IMR-90 (cell line): ENCODE measurements around the gene CXCR6. TPM values are rescaled to one million over a fixed set of nuclear protein-coding genes. Genes with fewer than 3 reads are reported as not detected.

Experiments used
- ATAC-seq: fragments of 200-7000 bp; cut with Tn5 transposase; 2 replicates; pipeline ENCODE4 v1.9.1; 2020; ENCODE audit warnings: low read depth, mild to moderate bottlenecking, moderate library complexity
- BruUV-seq: library from RNA; stranded (reverse); fragments of 400-500 nt; replicated peaks from 2 replicates; lab custom pipeline; 2021; lab: Mats Ljungman, UMichigan
- CTCF ChIA-PET: fragments of 300-600 bp; formaldehyde crosslinking; extraction: SDS; loops from one replicate; lab custom pipeline; 2021; ENCODE audit warnings: antibody characterized with exemption; lab: Yijun Ruan, JAX
- POLR2A ChIA-PET: fragments of 300-600 bp; sonication (Branson Sonifier 250); formaldehyde crosslinking; loops from one replicate; lab custom pipeline; 2022; ENCODE audit warnings: antibody characterized with exemption; ENCODE audit not compliant: unreplicated experiment; lab: Charles Lee
- DNase-seq: peaks from one replicate; pipeline ENCODE4 v3.0.0; 2013
- H2AFZ ChIP-seq: replicated peaks from 2 replicates; pipeline ENCODE3; 2013; ENCODE audit warnings: low read length, mild to moderate bottlenecking; ENCODE audit not compliant: poor library complexity
- H2AK5ac ChIP-seq: 2 replicates; pipeline ENCODE4 v1.6.1; 2013; ENCODE audit warnings: low read depth, low read length, inconsistent platforms
- H2AK9ac ChIP-seq: replicated peaks from 2 replicates; pipeline ENCODE3; 2013; ENCODE audit warnings: mild to moderate bottlenecking, low read depth, low read length, moderate library complexity; ENCODE audit not compliant: poor library complexity
- H2BK120ac ChIP-seq: 2 replicates; pipeline ENCODE4 v1.6.1; 2013; ENCODE audit warnings: low read depth, low read length, inconsistent platforms
- H2BK15ac ChIP-seq: 3 replicates; pipeline ENCODE4 v1.6.1; 2013; ENCODE audit warnings: low read depth, low read length, inconsistent platforms
- H2BK20ac ChIP-seq: 2 replicates; pipeline ENCODE4 v1.6.1; 2013; ENCODE audit warnings: low read depth, mild to moderate bottlenecking, inconsistent platforms, low read length, moderate library complexity
- H2BK5ac ChIP-seq: 2 replicates; pipeline ENCODE4 v1.6.1; 2013; ENCODE audit warnings: mild to moderate bottlenecking, low read depth, low read length, inconsistent platforms; ENCODE audit not compliant: poor library complexity, severe bottlenecking
- H3K14ac ChIP-seq: replicated peaks from 2 replicates; pipeline ENCODE4 v1.6.1; 2013; ENCODE audit warnings: low read depth, low read length, inconsistent platforms
- H3K18ac ChIP-seq: 2 replicates; pipeline ENCODE4 v1.6.1; 2013; ENCODE audit warnings: low read depth, low read length, control low read depth
- H3K23ac ChIP-seq: 2 replicates; pipeline ENCODE4 v1.6.1; 2013; ENCODE audit warnings: low read depth, low read length, inconsistent platforms
- H3K27ac ChIP-seq: 2 replicates; pipeline ENCODE4 v1.5.1; 2013; ENCODE audit warnings: mild to moderate bottlenecking, control low read depth, low read length; ENCODE audit not compliant: insufficient read depth
- H3K27me3 ChIP-seq: 2 replicates; pipeline ENCODE4 v1.6.1; 2013; ENCODE audit warnings: low read length; ENCODE audit not compliant: control insufficient read depth, insufficient read depth
- H3K36me3 ChIP-seq: 2 replicates; pipeline ENCODE4 v1.6.1; 2013; ENCODE audit warnings: low read length, mixed read lengths; ENCODE audit not compliant: control insufficient read depth, insufficient read depth
- H3K4ac ChIP-seq: 2 replicates; pipeline ENCODE4 v1.6.1; 2013; ENCODE audit warnings: low read depth, low read length, inconsistent platforms
- H3K4me1 ChIP-seq: 2 replicates; pipeline ENCODE4 v1.6.1; 2013; ENCODE audit warnings: low read length, mixed read lengths; ENCODE audit not compliant: control insufficient read depth, insufficient read depth
- H3K4me2 ChIP-seq: 2 replicates; pipeline ENCODE4 v1.6.1; 2013; ENCODE audit warnings: low read depth, mild to moderate bottlenecking, control low read depth, low read length, moderate library complexity
- H3K4me3 ChIP-seq: 2 replicates; pipeline ENCODE4 v1.5.1; 2013; ENCODE audit warnings: low read depth, mild to moderate bottlenecking, control low read depth, low read length, moderate library complexity; ENCODE audit not compliant: insufficient read depth
- H3K56ac ChIP-seq: 2 replicates; pipeline ENCODE4 v1.6.1; 2013; ENCODE audit warnings: low read length, inconsistent platforms; ENCODE audit not compliant: insufficient read depth; ENCODE audit errors: extremely low read depth
- H3K79me1 ChIP-seq, 2 experiments: 2 replicates each; pipeline ENCODE4 v1.6.1; 2013; ENCODE audit warnings: low read length in 2 of 2, inconsistent platforms in 1 of 2, low read depth in 1 of 2
- H3K9ac ChIP-seq: 2 replicates; pipeline ENCODE4 v1.6.1; 2013; ENCODE audit warnings: low read depth, low read length, control low read depth
- H3K9me1 ChIP-seq: 2 replicates; pipeline ENCODE4 v1.6.1; 2013; ENCODE audit warnings: low read length, inconsistent platforms; ENCODE audit not compliant: insufficient read depth
- H3K9me3 ChIP-seq: 2 replicates; pipeline ENCODE4 v1.6.1; 2013; ENCODE audit warnings: low read length; ENCODE audit not compliant: control insufficient read depth, insufficient read depth
- H4K20me1 ChIP-seq: 2 replicates; pipeline ENCODE4 v1.6.1; 2013; ENCODE audit warnings: low read length, inconsistent platforms; ENCODE audit not compliant: insufficient read depth
- H4K5ac ChIP-seq: 2 replicates; pipeline ENCODE4 v1.6.1; 2013; ENCODE audit warnings: mild to moderate bottlenecking, low read depth, low read length, control low read depth
- H4K8ac ChIP-seq, 2 experiments: 2 replicates each; pipeline ENCODE4 v1.6.1; 2013; ENCODE audit warnings: low read depth in 2 of 2, low read length in 2 of 2, control low read depth in 1 of 2, inconsistent platforms in 1 of 2
- H4K91ac ChIP-seq: 2 replicates; pipeline ENCODE4 v1.6.1; 2013; ENCODE audit warnings: low read depth, low read length, inconsistent platforms; ENCODE audit not compliant: insufficient read depth
- BHLHE40 ChIP-seq: fragments of 150-350 bp; IDR thresholded peaks from 2 replicates; pipeline ENCODE4 v1.6.1; 2016; ENCODE audit warnings: mild to moderate bottlenecking, low read depth, low read length
- CEBPB ChIP-seq: IDR thresholded peaks from 2 replicates; pipeline ENCODE4 v1.6.1; 2012; ENCODE audit warnings: low read depth, low read length, improper control_type of control experiment
- CHD1 ChIP-seq: IDR thresholded peaks from 2 replicates; pipeline ENCODE4 v1.6.1; 2012; ENCODE audit warnings: low read depth, low read length, improper control_type of control experiment
- CTCF ChIP-seq: conservative IDR thresholded peaks from 2 replicates; pipeline ENCODE4 v1.5.1; 2012; ENCODE audit warnings: mild to moderate bottlenecking, low read depth, low read length, improper control_type of control experiment
- ELK1 ChIP-seq: fragments of 150-350 bp; IDR thresholded peaks from 2 replicates; pipeline ENCODE4 v1.6.1; 2016; ENCODE audit warnings: low read depth, mild to moderate bottlenecking, low read length, moderate library complexity, borderline replicate concordance
- FOS ChIP-seq: fragments of 150-350 bp; IDR thresholded peaks from 2 replicates; pipeline ENCODE4 v1.6.1; 2016; ENCODE audit warnings: low read depth, low read length
- MAFK ChIP-seq: IDR thresholded peaks from 2 replicates; pipeline ENCODE4 v1.6.1; 2012; ENCODE audit warnings: low read depth, low read length, improper control_type of control experiment
- MAZ ChIP-seq: IDR thresholded peaks from 2 replicates; pipeline ENCODE4 v1.6.1; 2012; ENCODE audit warnings: low read depth, mild to moderate bottlenecking, low read length, improper control_type of control experiment, moderate library complexity, borderline replicate concordance
- MXI1 ChIP-seq: IDR thresholded peaks from 2 replicates; pipeline ENCODE4 v1.6.1; 2012; ENCODE audit warnings: low read depth, mild to moderate bottlenecking, low read length, moderate library complexity, borderline replicate concordance
- NFE2L2 ChIP-seq: fragments of 150-350 bp; IDR thresholded peaks from 2 replicates; pipeline ENCODE4 v1.6.1; 2016; ENCODE audit warnings: low read depth, mild to moderate bottlenecking, low read length
- POLR2A ChIP-seq: IDR thresholded peaks from 2 replicates; pipeline ENCODE4 v1.6.1; 2012; ENCODE audit warnings: mild to moderate bottlenecking, low read depth, low read length
- RAD21 ChIP-seq: IDR thresholded peaks from 2 replicates; pipeline ENCODE4 v1.6.1; 2012; ENCODE audit warnings: low read length, improper control_type of control experiment
- RCOR1 ChIP-seq: IDR thresholded peaks from 2 replicates; pipeline ENCODE4 v1.6.1; 2012; ENCODE audit warnings: mild to moderate bottlenecking, low read length, improper control_type of control experiment; ENCODE audit not compliant: insufficient replicate concordance
- RFX5 ChIP-seq: IDR thresholded peaks from 2 replicates; pipeline ENCODE4 v1.8.0; 2012; ENCODE audit warnings: low read depth, mild to moderate bottlenecking, low read length, moderate library complexity
- SMC3 ChIP-seq: fragments of 150-350 bp; IDR thresholded peaks from 2 replicates; pipeline ENCODE4 v1.6.1; 2016; ENCODE audit warnings: low read depth, mild to moderate bottlenecking, antibody characterized with exemption, low read length, moderate library complexity
- USF2 ChIP-seq: fragments of 150-350 bp; IDR thresholded peaks from 2 replicates; pipeline ENCODE4 v1.6.1; 2017; ENCODE audit warnings: mild to moderate bottlenecking, antibody characterized with exemption, low read length, low read depth
- WGBS, 2 experiments: methylation state at CpG; one replicate each; pipeline versions ENCODE4 v1.1.5 to v1.1.7; 2013; ENCODE audit warnings: missing lambda C conversion rate in 2 of 2; ENCODE audit not compliant: insufficient read length in 1 of 2; ENCODE audit errors: extremely low coverage in 2 of 2; 5-methylcytosine and 5-hydroxymethylcytosine counted together
- dilution Hi-C: fragments of 300-500 bp; cut with HindIII; formaldehyde crosslinking; loops from one replicate; pipeline ENCODE4 v1.14.3; 2018; ENCODE audit warnings: low sequenced_read_pairs; ENCODE audit not compliant: unreplicated experiment
- in situ Hi-C: fragments of 300-500 bp; cut with MboI; formaldehyde crosslinking; loops from 3 replicates; pipeline ENCODE4 v1.14.3; 2019; ENCODE audit warnings: low sequenced_read_pairs, inconsistent platforms, mixed read lengths
- intact Hi-C: fragments of 100-400 bp; cut with micrococcal nuclease; formaldehyde crosslinking; loops from 2 replicates; pipeline ENCODE4 v1.10.0; 2022
- polyA plus RNA-seq, 3 experiments: library from polyadenylated mRNA; depleted of rRNA; stranded (reverse); fragments of >200 nt; gene quantifications; 2 replicates each; pipeline ENCODE4 v1.2.3, GENCODE V29; 2012; ENCODE audit warnings: low replicate concordance in 1 of 3
- total RNA-seq: library from RNA; depleted of rRNA; stranded (reverse); fragments of >200 nt; gene quantifications from 2 replicates; pipeline ENCODE4 v1.2.3, GENCODE V29; 2012

Gene CXCR6
- total and polyA plus RNA-seq, 2 of the 4 experiments (the other 2 are of a cell fraction): not detected

- intact Hi-C loops: no loop called here
- TF ChIP-seq USF2 (no peak), BHLHE40 (no peak), FOS (no peak), POLR2A (no peak), NFE2L2 (no peak), RCOR1 (no peak), SMC3 (no peak), CTCF (no peak), MXI1 (no peak), RFX5 (no peak), ELK1 (no peak), MAFK (no peak), CEBPB (no peak), RAD21 (no peak), MAZ (no peak), CHD1 (no peak)
- no peak overlapping the region for H3K9ac ChIP-seq
- no peak overlapping the region for H2BK5ac ChIP-seq
- DNase-seq: no peak
- H3K36me3 ChIP-seq: peaks cover 65% of the 10 kb centered on the region
- no peak overlapping the region for H2AK9ac ChIP-seq
- H2BK20ac ChIP-seq: no peak overlapping the region
- ChIA-PET POLR2A (no interaction called here), CTCF (no interaction called here)
- no peak overlapping the region for H4K5ac ChIP-seq
- H2BK120ac ChIP-seq: no peak overlapping the region
- H4K20me1 ChIP-seq: no peaks in the 10 kb centered on the region
- no CpG with 5 or more reads among the region's 2 CpGs for WGBS, 2 experiments
- no peak overlapping the region for H3K14ac ChIP-seq
- no peaks in the 10 kb centered on the region for H3K9me3 ChIP-seq
- dilution Hi-C loops: no loop called here
- no TSS peak for BruUV-seq
- H2AFZ ChIP-seq: no peak overlapping the region
- H3K18ac ChIP-seq: no peak overlapping the region
- no peak overlapping the region for H3K23ac ChIP-seq
- H3K56ac ChIP-seq: no peak overlapping the region
- H3K4ac ChIP-seq: no peak overlapping the region
- in situ Hi-C loops: no loop called here
- no peaks in the 10 kb centered on the region for H3K79me1 ChIP-seq
- H4K8ac ChIP-seq: no peak overlapping the region
- H3K4me2 ChIP-seq: no peak overlapping the region
- H3K4me1 ChIP-seq: no peaks in the 10 kb centered on the region
- H3K9me1 ChIP-seq: peaks cover 7% of the 10 kb centered on the region; the same call in 1 of the 2 replicates
- no peak overlapping the region for H3K4me3 ChIP-seq
- H3K27me3 ChIP-seq: no peaks in the 10 kb centered on the region
- no peak overlapping the region for H4K91ac ChIP-seq
- no peak for ATAC-seq
- H2AK5ac ChIP-seq: no peak overlapping the region
- no peak overlapping the region for H3K27ac ChIP-seq
- H2BK15ac ChIP-seq: no peak overlapping the region
Measured at GRCh38 chr3:45960289-45960688, 17.0 kb downstream of the CXCR6 start.
